GM12892 (cell line): ENCODE data around the gene MTF2.

ENCODE experiments used
- POLR2A ChIP-seq: IDR thresholded peaks from 2 replicates; pipeline ENCODE4 v1.6.1; 2011; ENCODE audit warnings: low read depth, low read length, control low read depth
- POLR2AphosphoS5 ChIP-seq: IDR thresholded peaks from 2 replicates; pipeline ENCODE4 v1.6.1; 2011; ENCODE audit warnings: low read depth, low read length, control low read depth

DNA sequence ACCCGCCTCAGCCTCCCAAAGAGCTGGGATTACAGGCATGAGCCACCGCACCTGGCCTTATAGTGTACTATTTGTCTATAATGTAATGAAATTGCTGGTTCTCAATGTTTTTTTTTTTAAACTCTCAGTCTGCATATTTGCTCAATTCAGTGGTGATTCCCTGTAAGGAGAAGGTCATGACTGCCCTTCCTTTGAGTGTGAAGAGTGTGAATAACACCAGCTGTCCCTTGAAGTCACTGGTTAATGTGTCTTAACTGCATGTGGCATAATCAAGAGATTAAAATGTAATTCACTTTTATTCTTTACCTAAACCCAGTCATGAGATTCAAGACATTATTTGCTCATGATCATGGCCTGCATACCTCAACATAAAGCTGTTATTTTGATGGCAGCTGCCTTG lies 30.5 kb downstream of the MTF2 start:
- TF ChIP-seq POLR2AphosphoS5 (no peak), POLR2A (no peak)
